RWPE1 (cell line): ENCODE data around the gene CDKN1C.

Source experiments
- CTCF ChIA-PET: fragments of 350-600 bp; sonication (Branson Sonifier 250); formaldehyde crosslinking; extraction: SDS; loops from one replicate; lab custom pipeline; 2021; lab: Yijun Ruan, JAX
- POLR2A ChIA-PET: fragments of 400-600 bp; formaldehyde crosslinking; extraction: SDS; loops from one replicate; lab custom pipeline; 2020; ENCODE audit warnings: antibody characterized with exemption; ENCODE audit not compliant: low non-redundant PET; lab: Yijun Ruan, JAX
- DNase-seq: peaks from one replicate; pipeline ENCODE4 v3.0.0; 2012; ENCODE audit warnings: low spot score
- H3K27ac ChIP-seq: fragments of 450-650 bp; 2 replicates; pipeline ENCODE4 v1.5.1; 2017
- TF ChIP-seq, protein P1 (sequence below): fragments of 450-650 bp; conservative IDR thresholded peaks from 2 replicates; pipeline ENCODE4 v1.5.1; 2017; ENCODE audit warnings: low read depth, mild to moderate bottlenecking

CDKN1C gene

DNA sequence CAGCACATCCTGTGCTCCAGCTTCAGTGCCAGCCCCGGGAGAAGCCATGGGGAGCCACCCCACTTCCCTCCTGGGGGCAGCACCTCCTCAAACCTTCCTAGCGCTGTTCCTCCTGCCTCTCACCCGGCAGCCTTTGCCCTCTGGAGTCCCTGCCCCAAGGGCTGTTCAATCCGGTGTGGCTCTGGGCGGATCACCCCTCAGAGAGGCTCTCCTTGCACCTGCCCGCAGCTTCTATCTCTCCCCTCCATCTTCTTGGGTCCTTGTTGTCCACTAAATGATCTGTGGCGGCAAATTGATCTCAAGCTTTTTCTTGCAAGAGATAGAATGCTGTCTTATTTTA lies 18.1 kb upstream of the CDKN1C start:
- DNase-seq = no peak
- TF ChIP-seq, protein P1, sequence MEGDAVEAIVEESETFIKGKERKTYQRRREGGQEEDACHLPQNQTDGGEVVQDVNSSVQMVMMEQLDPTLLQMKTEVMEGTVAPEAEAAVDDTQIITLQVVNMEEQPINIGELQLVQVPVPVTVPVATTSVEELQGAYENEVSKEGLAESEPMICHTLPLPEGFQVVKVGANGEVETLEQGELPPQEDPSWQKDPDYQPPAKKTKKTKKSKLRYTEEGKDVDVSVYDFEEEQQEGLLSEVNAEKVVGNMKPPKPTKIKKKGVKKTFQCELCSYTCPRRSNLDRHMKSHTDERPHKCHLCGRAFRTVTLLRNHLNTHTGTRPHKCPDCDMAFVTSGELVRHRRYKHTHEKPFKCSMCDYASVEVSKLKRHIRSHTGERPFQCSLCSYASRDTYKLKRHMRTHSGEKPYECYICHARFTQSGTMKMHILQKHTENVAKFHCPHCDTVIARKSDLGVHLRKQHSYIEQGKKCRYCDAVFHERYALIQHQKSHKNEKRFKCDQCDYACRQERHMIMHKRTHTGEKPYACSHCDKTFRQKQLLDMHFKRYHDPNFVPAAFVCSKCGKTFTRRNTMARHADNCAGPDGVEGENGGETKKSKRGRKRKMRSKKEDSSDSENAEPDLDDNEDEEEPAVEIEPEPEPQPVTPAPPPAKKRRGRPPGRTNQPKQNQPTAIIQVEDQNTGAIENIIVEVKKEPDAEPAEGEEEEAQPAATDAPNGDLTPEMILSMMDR = no peak
- POLR2A ChIA-PET = interaction anchor here (0.9 to 2.1 kb wide), 5 partner anchors 11 to 30 kb away, joined by 3 to 6 read pairs (median 3); no protein-coding TSS in a partner anchor
- peak overlapping the region; percentile 94 for H3K27ac ChIP-seq
- CTCF ChIA-PET = interaction anchor here (0.7 to 1.8 kb wide), 5 partner anchors 11 to 598 kb away, joined by 3 to 7 read pairs (median 3); no protein-coding TSS in a partner anchor

DNA sequence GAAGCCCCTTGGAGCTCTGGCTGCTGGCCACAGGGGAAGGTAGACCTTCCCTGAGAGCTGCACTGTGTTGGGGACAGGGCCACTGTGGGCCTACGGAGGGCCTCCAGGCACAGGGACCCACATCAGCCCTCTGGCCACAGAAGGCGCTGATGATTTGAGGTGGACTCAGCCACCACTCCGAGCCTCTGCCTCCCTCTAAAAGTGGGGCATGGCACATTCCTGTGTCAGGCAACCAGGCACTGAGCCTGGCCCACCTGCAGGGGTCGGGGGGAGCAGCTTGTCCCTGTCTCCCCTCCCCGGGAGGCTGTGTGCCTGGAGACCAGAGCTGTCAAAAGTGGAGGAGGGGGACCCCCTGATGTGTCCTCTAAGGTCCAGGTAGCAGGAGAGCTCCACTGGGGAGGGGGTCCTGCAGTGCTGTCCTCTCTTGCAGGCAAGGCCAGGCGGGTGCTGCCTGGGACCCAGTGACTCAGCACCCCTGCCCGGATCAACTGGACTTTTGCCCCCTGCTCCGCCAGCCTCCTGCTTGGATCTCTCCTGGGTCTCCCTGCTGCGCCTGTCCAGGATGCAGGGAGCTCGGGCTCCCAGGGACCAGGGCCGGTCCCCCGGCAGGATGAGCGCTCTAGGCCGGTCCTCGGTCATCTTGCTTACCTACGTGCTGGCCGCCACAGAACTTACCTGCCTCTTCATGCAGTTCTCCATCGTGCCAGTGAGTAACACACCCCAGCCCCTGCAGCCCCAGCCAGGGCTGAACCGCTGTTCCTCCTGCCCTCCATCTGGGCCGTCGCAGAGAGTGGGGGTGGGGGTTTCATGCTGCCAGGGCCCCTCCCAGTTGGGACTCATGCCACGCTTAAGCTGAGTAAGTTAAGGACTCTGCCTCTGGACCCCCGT lies 17.5 kb upstream of the CDKN1C start:
- TF ChIP-seq, protein P1 = no peak
- ChIA-PET POLR2A (interaction anchor here (0.8 to 2.1 kb wide), 9 partner anchors 8 to 370 kb away, joined by 3 to 6 read pairs (median 3); no protein-coding TSS in a partner anchor), CTCF (interaction anchor here (0.6 to 1.8 kb wide), 8 partner anchors 10 to 1733 kb away, joined by 3 to 7 read pairs (median 3); no protein-coding TSS in a partner anchor)
- H3K27ac ChIP-seq = peak overlapping the region; percentile 94
- no peak for DNase-seq

DNA sequence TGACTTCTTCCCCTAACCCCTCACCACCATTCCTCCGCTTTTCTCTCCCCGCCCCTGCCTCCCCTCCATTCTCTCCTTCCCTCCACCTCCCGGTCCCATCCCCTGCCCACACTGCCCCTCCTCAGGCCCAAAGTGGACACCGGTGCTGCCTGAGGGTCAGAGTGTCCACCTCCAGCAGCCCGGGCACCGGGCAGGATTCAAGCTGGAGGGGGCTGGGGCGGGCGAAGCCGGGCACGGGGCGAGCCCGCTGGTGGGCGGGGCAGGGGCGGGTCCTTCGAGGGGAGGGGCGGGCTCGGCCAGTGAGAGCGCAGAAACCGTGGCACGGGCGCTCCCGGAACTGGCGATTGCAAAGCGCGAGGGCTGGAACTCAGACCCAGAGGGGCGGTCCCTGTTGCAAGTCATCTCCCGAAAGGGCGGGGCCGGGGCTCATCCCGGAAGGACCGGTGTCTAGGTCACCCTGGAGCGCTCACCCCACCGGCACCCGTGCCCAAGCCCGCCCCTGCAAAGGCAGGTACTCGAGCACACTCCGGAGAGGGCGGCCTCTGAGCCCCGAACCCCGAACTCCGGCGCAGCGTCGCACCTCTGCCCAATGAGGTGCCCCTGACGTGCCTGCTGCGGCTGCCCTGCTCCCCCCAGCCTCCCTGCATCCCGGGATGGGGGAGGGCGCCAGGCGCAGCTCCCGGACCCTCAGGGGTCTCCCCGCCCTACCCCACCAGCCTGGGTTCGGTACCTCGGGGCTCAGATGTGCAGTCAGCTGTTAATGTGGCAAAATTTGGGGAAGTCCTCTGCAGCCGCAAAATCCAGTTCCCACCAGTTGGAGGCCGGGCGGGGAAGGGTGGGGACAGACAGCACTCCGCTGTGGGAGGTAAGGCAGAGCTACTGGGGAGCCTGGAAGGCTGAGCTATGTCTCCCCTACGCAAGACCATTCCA lies 16.5 kb upstream of the CDKN1C start:
- DNase-seq = peak; percentile 92
- CTCF ChIA-PET = interaction anchor here (0.6 to 1.8 kb wide), 7 partner anchors 9 to 698 kb away, joined by 3 to 7 read pairs (median 4); no protein-coding TSS in a partner anchor
- POLR2A ChIA-PET = interaction anchor here (0.5 to 2.1 kb wide), 8 partner anchors 9 to 369 kb away, joined by 3 to 6 read pairs (median 4); partner anchors contain the start of gene KCNQ1OT1
- peak overlapping the region; percentile 94 for H3K27ac ChIP-seq
- TF ChIP-seq, protein P1 = no peak

DNA sequence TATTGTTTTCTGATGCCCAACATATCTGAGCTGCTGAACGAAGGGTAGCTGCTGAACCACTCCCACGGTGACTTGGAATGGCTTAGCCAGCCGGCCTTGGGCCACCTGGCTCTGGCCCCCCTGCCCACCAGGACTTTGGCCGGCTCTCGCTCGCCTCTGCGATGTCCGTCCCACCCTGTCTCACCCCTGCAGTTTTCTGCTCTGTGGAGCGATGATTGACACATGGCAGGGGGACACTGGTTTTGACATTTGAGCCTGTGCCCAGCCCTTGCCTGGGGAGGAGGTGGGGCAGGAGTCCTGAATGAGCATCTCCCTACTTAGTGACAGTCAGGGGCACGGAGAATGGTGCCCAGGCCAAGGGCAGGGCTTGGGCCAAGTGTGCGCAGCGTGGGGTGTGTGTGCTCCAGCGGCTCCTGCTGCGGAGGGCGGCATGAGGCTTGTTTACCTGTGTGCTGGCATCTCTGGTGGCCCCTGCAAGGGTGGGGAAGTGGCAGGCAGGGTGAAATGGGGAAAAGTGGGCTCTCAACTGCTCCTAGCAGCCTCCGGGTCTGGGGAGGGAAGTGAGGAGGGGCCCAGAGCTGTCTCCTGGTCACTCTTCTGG lies 15.7 kb upstream of the CDKN1C start:
- no peak for DNase-seq
- TF ChIP-seq, protein P1 = no peak
- ChIA-PET CTCF (interaction anchor here (0.6 to 1.0 kb wide), 3 partner anchors 9 to 697 kb away, joined by 3 to 5 read pairs (median 4); no protein-coding TSS in a partner anchor), POLR2A (interaction anchor here (0.6 to 0.8 kb wide), 2 partner anchors 23 to 181 kb away, joined by 3 to 4 read pairs; no protein-coding TSS in a partner anchor)
- peak overlapping the region; percentile 94 for H3K27ac ChIP-seq

DNA sequence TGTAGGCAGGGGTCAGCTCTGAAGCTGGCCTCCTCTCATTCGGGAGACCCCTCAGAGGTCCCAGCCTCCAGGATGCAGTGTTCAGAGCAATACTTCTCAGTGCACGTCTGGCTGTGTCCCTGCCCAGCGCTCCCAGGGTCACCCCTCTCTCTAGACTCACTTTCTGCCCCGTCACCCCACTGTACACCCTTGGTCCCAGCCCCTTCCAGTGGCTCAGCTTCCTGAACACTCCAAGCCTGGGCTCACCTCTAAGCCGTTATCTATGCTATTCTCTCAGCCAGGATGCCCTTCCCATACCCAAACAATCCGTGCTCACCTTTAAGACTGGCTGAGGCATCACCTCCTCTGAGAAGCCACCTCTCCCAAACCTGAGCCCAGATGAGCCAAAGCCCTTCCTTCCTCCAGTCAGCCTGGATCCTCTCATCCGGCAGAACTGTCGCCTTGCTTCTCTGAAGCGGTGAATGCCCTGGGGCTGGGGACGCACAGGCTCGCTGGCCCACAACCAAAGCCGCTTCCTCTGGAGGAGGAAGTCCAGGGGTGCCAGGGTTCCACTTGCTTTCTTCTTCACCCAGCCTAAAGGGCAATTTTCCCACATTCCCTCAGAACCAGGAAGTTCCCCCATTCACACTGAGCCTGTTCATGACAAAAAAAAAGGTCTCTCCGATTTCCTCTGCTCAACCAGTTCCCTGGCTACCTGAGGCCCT lies 13.7 kb upstream of the CDKN1C start:
- TF ChIP-seq, protein P1 = no peak
- ChIA-PET CTCF (interaction anchor here (0.7 to 2.1 kb wide), 3 partner anchors 11 to 366 kb away, joined by 3 to 10 read pairs (median 5); no protein-coding TSS in a partner anchor), POLR2A (no interaction called here)
- peak overlapping the region; percentile 94 for H3K27ac ChIP-seq
- DNase-seq = no peak
